Measurements from ENCODE around the gene RPS27L. TPM values are rescaled to one million over a fixed set of nuclear protein-coding genes. Genes with fewer than 3 reads are reported as not detected.

RPS27L gene
- total and polyA plus RNA-seq, 2 experiments from 2014 or later, result 85.9 to 1,011 TPM

DNA sequence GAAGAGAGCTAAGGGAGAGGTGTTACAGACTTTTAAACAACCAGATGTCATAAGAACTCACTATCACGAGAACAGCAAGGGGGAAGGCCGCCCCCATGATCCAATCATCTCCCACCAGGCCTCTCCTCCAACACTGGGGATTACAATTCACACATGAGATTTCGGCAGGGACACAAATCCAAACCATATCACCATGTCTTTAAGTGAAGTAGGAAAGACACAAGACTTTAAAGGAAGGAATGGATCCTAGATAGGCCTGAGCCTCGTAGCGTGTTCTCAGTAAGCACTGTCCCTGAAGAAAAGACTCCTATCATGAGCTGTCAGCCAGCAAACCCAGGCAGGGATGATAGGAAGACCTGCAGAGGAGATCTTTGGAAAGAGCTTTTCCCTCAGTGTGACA is 15.1 kb upstream of the RPS27L start (continued):
- TF ChIP-seq ZNF462 (CRISPR knock-in tag; IDR thresholded peaks at IDR 0.05) (no peak), ZNF331 (CRISPR knock-in tag; IDR thresholded peaks at IDR 0.05; ENCODE audit: low read depth) (no peak), EZH2phosphoT487 (IDR thresholded peaks at IDR 0.05; ENCODE audit: unreplicated experiment) (no peak), JUNB (IDR thresholded peaks at IDR 0.05; ENCODE audit: unreplicated experiment) (no peak), POLR2AphosphoS5 (IDR thresholded peaks at IDR 0.05; ENCODE audit: low read depth) (no peak), EZH2 (IDR thresholded peaks at IDR 0.05; ENCODE audit: low read depth, unreplicated experiment) (no peak), NANOG (IDR thresholded peaks at IDR 0.05; ENCODE audit: borderline replicate concordance) (no peak), STAT1 (IDR thresholded peaks at IDR 0.05; ENCODE audit: unreplicated experiment) (no peak)
- TF ChIP-seq, protein P1, sequence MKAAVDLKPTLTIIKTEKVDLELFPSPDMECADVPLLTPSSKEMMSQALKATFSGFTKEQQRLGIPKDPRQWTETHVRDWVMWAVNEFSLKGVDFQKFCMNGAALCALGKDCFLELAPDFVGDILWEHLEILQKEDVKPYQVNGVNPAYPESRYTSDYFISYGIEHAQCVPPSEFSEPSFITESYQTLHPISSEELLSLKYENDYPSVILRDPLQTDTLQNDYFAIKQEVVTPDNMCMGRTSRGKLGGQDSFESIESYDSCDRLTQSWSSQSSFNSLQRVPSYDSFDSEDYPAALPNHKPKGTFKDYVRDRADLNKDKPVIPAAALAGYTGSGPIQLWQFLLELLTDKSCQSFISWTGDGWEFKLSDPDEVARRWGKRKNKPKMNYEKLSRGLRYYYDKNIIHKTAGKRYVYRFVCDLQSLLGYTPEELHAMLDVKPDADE (IDR thresholded peaks at IDR 0.05), result no peak
- TF ChIP-seq, protein P2, sequence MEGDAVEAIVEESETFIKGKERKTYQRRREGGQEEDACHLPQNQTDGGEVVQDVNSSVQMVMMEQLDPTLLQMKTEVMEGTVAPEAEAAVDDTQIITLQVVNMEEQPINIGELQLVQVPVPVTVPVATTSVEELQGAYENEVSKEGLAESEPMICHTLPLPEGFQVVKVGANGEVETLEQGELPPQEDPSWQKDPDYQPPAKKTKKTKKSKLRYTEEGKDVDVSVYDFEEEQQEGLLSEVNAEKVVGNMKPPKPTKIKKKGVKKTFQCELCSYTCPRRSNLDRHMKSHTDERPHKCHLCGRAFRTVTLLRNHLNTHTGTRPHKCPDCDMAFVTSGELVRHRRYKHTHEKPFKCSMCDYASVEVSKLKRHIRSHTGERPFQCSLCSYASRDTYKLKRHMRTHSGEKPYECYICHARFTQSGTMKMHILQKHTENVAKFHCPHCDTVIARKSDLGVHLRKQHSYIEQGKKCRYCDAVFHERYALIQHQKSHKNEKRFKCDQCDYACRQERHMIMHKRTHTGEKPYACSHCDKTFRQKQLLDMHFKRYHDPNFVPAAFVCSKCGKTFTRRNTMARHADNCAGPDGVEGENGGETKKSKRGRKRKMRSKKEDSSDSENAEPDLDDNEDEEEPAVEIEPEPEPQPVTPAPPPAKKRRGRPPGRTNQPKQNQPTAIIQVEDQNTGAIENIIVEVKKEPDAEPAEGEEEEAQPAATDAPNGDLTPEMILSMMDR (conservative IDR thresholded peaks at IDR 0.05; ENCODE audit: low read depth in 2 of 2), result no peak

Data from GM23338 (cell line).